C4-2B (cell line): ENCODE data around the gene TXNDC11.
A peak's percentile ranks its signal among the peaks of the same experiment; 100 is the strongest.

Source experiments
- H3K27ac ChIP-seq: fragments of 450-650 bp; 2 replicates; pipeline ENCODE4 v1.5.1; 2017
- CTCF ChIP-seq: fragments of 450-650 bp; conservative IDR thresholded peaks from 2 replicates; pipeline ENCODE4 v1.5.1; 2017; ENCODE audit warnings: mild to moderate bottlenecking
- ZFX ChIP-seq: fragments of 450-650 bp; IDR thresholded peaks from 2 replicates; pipeline ENCODE4 v1.6.1; 2017

Gene TXNDC11

DNA sequence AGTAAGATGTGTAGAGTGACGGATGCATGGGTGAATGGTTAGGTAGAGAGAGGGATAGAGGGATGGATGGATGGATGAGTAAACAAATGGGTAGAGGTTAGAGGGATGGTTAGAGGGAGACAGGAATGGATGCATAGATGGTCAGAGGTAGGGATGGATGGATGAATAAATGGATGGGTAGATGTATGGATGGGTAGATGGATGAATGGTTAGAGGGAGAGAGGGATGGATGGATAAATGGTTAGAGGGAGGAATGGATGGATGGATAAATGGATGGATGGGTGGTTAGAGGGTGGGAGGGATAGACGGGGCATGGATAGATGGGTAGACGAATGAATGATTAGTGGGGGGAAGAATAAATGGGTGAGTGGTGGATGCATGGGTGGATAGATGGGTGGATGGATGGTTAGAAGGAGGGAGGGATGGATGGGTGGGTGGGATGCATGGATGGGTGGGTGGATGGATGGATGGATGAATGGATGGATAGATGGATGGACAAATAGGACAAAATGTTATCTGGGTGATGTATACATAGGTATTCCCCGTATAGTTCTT is 103.6 kb downstream of the TXNDC11 start:
- no peak for TF ChIP-seq ZFX
- H3K27ac ChIP-seq = no peak overlapping the region

DNA sequence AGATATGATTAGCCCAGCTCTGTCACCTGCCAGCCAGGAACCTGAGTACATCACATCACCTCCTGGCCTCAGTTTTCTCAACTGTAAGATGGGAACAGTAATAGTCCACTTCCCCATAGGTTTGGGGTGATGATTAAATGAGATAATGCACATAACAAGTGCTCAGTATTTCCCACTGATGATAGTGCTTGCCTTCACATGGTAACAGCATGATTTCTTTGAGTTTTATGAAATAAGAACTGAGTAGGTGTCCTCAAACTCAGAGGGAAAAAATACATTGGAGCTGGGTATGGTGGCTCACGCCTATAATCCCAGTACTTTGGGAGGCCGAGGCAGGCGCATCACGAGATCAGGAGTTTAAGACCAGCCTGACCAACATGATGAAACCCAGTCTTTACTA is 104.5 kb downstream of the TXNDC11 start:
- TF ChIP-seq CTCF (no peak), ZFX (no peak)
- H3K27ac ChIP-seq = no peak overlapping the region

GRCh38 chr16:11637320-11637719 is 105.3 kb downstream of the TXNDC11 start:
- TF ChIP-seq ZFX (no peak), CTCF (no peak)
- no peak overlapping the region for H3K27ac ChIP-seq

DNA sequence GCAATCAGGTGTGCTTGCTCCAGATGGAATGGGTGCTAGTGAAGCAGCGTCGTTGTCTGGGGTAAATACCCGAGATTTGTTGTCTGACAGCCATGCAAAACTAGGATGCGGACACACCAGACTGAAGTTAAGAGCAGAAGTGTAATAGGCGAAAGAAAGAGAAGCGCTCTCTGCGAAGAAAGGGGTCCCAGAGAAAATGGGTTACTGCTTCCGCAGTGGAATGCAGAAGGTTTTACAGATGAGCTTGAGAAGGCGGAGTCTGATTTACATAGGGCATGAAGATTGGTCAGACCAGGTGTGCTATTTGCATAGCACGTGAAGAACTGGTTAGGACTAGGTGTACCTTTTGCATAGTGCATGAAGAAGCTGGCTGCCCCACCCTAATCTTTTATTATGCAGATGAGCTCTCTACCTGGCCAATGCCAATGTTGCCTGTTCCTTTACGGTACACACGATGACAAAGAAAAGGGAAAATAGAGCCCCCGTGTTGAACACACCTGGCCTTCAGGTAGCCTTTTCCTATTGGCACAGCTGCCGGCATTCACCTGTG is 106.4 kb downstream of the TXNDC11 start:
- H3K27ac ChIP-seq = peak overlapping the region; percentile 14; the same call in 1 of the 2 replicates

GRCh38 chr16:11635679-11636171 is 106.9 kb downstream of the TXNDC11 start:
- no peak for TF ChIP-seq CTCF
- no peak for TF ChIP-seq ZFX
- H3K27ac ChIP-seq = peak overlapping the region; percentile 14; the same call in 1 of the 2 replicates

More for the DNA sequence above, 106.4 kb downstream of the TXNDC11 start:
- TF ChIP-seq CTCF (no peak), ZFX (no peak)

- TF ChIP-seq ZFX = no peak
- no peak for TF ChIP-seq CTCF
- H3K27ac ChIP-seq = no peak overlapping the region
Observed at GRCh38 chr16:11635113-11635652, 107.5 kb downstream of the TXNDC11 start.

DNA sequence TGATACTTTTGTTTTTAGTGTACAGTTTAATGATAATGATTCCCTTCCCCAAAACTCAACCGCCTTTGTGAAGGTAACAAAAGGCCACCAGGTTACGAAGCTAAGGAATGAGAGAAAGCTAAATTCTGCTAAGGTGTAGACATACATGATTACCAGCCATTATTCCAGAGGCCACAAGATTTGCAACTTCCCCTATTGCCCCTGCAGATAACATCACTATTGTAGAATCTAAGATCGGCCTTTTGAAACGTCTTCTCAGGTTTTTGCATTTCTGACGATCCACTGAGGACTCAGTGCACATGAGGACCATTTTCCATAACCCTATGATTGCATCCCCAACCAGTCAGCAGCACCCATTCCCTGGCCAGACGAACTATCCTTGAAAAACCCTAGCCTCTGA is 108.3 kb downstream of the TXNDC11 start:
- TF ChIP-seq ZFX = no peak
- TF ChIP-seq CTCF = no peak

More for the DNA sequence above, 108.3 kb downstream of the TXNDC11 start:
- no peak overlapping the region for H3K27ac ChIP-seq
